ENCODE measurements around the gene GPX5.

The GPX5 gene

DNA sequence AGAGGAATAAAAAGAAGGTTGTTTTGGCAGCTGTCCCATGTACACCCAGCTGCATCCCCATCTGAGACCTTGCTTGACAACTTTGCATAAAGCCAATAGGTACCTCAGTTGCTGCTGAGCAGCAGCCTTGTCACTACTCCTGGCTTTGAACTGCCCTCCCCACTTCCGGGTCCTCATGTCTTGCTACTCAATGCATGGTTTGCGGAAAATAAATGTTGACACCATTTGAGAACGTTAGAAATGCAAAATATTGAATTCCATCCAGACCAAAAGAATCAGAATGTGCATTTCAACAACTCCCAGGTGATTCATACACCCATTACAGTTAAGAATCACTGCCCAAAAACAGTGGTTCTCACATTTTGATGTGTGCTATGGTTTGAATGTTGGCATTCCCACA, 32.9 kb downstream of the GPX5 start:
- Histone ChIP-seq H3K9me3 (ENCODE audit: control insufficient read depth in 2 of 2, low read length in 2 of 2) (no peaks in the 10 kb centered on the region), H3K9ac (ENCODE audit: low read length in 2 of 2) (no peak overlapping the region), H3K36me3 (ENCODE audit: control insufficient read depth in 2 of 2, insufficient read depth in 2 of 2, low read length in 2 of 2) (no peaks in the 10 kb centered on the region), H3K27ac (ENCODE audit: low read length) (no peak overlapping the region), H3K4me1 (ENCODE audit: control insufficient read depth, insufficient read depth, low read length) (no peaks in the 10 kb centered on the region), H3K4me3 (ENCODE audit: low read length in 2 of 2) (no peak overlapping the region), H3K27me3 (ENCODE audit: control insufficient read depth in 1 of 2, insufficient read depth in 2 of 2, low read length in 2 of 2) (peaks cover 0 to 3% of the 10 kb centered on the region in 2 donors)

DNA sequence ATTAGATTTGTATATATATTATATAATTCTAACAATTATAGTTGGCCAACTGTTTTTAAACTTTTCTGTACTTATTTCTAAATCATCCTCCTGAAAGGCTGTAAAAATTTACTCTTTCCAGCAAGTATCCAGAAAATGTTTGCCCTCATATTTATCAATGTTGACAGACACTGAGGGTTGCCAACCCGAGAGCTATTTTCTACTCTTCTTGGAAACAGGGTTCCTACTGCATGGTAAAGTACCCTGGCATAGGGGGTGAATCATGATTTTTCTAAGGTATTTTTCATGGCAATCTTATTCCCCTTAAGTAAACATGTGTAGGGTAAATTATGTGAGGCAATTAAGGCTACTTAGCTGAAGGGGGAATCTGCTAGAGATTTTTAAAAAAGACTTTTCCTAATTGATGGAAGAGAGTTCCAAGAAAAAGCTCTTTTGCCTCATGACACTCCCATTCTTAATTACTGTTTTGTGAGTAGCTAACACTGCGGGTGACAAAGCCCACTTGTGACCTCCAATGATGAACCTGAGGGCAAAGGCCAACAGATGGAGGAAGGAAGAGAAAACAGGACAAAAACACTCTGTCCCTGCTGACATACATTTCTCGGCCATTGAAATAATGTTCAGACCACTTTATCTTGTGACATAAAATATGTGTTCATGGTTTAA, 37.9 kb downstream of the GPX5 start:
- H3K27me3 ChIP-seq (ENCODE audit: control insufficient read depth in 1 of 2, insufficient read depth in 2 of 2, low read length in 2 of 2) = no peaks in the 10 kb centered on the region
- H3K36me3 ChIP-seq (ENCODE audit: control insufficient read depth in 2 of 2, insufficient read depth in 2 of 2, low read length in 2 of 2) = no peaks in the 10 kb centered on the region
- H3K4me1 ChIP-seq (ENCODE audit: control insufficient read depth, insufficient read depth, low read length) = no peaks in the 10 kb centered on the region

DNA sequence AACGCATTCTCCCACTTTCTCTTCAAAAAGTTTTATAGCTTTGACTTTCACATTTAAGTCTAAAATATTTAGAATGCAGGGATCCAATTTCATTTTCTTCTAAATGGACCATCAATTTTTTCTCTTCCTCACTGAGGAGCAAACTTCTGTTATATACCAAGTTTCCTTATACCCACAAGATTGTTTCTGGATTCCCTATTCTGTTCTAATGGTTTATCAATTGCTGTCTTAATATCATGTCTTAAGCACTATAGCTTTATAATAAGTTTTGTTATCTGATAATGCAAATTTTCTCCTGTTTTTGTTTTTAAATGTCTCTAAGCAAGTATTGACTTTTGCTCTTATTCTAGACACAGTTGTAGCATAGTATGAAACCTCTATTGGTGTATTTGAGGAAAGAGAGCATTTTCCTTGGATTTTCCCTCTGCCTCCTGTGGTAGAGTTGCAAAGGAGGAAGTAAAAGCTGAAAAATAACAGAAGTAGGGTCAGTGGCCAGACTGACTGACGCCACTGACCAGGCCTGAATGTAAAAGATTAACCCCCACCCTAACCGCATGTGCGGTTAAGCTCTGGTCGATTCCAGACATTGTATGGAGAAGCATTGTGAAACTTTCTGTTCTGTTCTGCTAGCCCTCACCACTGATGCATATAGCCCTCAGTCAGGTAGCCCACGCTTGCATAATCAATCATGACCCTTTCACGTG, 40.3 kb downstream of the GPX5 start:
- no peak overlapping the region for H3K27ac ChIP-seq (ENCODE audit: low read length)
- no peaks in the 10 kb centered on the region for H3K27me3 ChIP-seq (ENCODE audit: control insufficient read depth in 1 of 2, insufficient read depth in 2 of 2, low read length in 2 of 2)
- H3K9me3 ChIP-seq (ENCODE audit: control insufficient read depth in 2 of 2, low read length in 2 of 2) = no peaks in the 10 kb centered on the region
- no peaks in the 10 kb centered on the region for H3K4me1 ChIP-seq (ENCODE audit: control insufficient read depth, insufficient read depth, low read length)
- H3K36me3 ChIP-seq (ENCODE audit: control insufficient read depth in 2 of 2, insufficient read depth in 2 of 2, low read length in 2 of 2) = no peaks in the 10 kb centered on the region
- H3K4me3 ChIP-seq (ENCODE audit: low read length in 2 of 2) = no peak overlapping the region
- H3K9ac ChIP-seq (ENCODE audit: low read length in 2 of 2) = no peak overlapping the region

More for the DNA sequence above, 37.9 kb downstream of the GPX5 start:
- no peaks in the 10 kb centered on the region for H3K9me3 ChIP-seq (ENCODE audit: control insufficient read depth in 2 of 2, low read length in 2 of 2)
- no peak overlapping the region for H3K4me3 ChIP-seq (ENCODE audit: low read length in 2 of 2)
- no peak overlapping the region for H3K9ac ChIP-seq (ENCODE audit: low read length in 2 of 2)
- H3K27ac ChIP-seq (ENCODE audit: low read length) = no peak overlapping the region

DNA sequence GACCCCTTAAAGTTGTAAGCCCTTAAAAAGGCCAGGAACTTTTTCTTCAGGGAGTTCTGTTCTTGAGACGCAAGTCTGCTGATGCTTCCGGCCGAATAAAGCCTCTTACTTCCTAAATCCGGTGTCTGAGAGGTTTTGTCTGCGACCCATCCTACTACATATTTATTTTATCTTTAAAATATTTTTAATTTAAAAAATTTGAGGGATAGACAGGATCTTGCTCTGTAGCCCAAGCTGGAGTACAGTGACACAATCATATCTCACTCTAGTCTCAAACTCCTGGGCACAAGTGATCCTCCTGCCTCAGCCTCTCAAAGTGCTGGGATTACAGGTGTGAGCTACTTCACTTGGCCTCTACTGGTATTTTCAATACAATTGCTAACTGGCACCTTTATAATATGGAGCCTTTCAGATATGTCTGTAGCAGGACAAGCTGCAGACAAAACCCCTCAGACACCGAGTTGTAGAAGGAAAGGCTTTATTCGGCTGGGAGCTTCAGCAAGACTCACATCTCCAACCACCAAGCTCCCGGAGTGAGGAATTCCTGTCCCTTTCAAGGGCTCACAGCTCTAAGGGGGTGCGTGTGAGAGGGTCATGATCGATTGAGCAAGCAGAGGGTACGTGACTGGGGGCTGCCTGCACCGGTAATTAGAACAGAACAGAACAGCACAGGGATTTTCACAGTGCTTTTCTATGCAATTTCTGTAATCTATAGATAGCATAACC, 41.0 kb downstream of the GPX5 start:
- Histone ChIP-seq H3K9ac (ENCODE audit: low read length in 2 of 2) (no peak overlapping the region), H3K36me3 (ENCODE audit: control insufficient read depth in 2 of 2, insufficient read depth in 2 of 2, low read length in 2 of 2) (no peaks in the 10 kb centered on the region), H3K27ac (ENCODE audit: low read length) (no peak overlapping the region), H3K27me3 (ENCODE audit: control insufficient read depth in 1 of 2, insufficient read depth in 2 of 2, low read length in 2 of 2) (no peaks in the 10 kb centered on the region), H3K4me1 (ENCODE audit: control insufficient read depth, insufficient read depth, low read length) (no peaks in the 10 kb centered on the region), H3K9me3 (ENCODE audit: control insufficient read depth in 2 of 2, low read length in 2 of 2) (no peaks in the 10 kb centered on the region), H3K4me3 (ENCODE audit: low read length in 2 of 2) (no peak overlapping the region)

DNA sequence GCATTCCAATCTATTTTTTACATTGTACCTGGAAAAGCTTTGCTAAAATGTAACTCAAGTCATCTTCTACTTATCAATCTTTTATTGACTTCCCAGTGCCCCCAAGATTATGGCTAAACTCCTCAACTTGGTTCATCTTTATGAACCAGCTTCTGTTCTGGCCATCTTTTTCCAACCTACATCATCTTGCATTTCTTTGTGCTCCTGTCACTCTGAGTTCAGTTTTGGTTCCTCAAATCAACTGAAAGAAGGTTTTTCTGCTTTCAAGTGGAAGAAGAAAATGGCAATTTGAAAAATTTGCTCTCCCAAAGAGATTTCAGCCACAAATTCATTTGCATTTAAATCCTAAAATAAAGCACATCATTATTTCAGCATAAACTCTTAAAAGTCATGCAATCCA, 41.8 kb downstream of the GPX5 start:
- Histone ChIP-seq H3K27ac (ENCODE audit: low read length) (no peak overlapping the region), H3K27me3 (ENCODE audit: control insufficient read depth in 1 of 2, insufficient read depth in 2 of 2, low read length in 2 of 2) (no peaks in the 10 kb centered on the region), H3K9ac (ENCODE audit: low read length in 2 of 2) (no peak overlapping the region), H3K36me3 (ENCODE audit: control insufficient read depth in 2 of 2, insufficient read depth in 2 of 2, low read length in 2 of 2) (no peaks in the 10 kb centered on the region), H3K4me1 (ENCODE audit: control insufficient read depth, insufficient read depth, low read length) (no peaks in the 10 kb centered on the region), H3K9me3 (ENCODE audit: control insufficient read depth in 2 of 2, low read length in 2 of 2) (no peaks in the 10 kb centered on the region), H3K4me3 (ENCODE audit: low read length in 2 of 2) (no peak overlapping the region)

DNA sequence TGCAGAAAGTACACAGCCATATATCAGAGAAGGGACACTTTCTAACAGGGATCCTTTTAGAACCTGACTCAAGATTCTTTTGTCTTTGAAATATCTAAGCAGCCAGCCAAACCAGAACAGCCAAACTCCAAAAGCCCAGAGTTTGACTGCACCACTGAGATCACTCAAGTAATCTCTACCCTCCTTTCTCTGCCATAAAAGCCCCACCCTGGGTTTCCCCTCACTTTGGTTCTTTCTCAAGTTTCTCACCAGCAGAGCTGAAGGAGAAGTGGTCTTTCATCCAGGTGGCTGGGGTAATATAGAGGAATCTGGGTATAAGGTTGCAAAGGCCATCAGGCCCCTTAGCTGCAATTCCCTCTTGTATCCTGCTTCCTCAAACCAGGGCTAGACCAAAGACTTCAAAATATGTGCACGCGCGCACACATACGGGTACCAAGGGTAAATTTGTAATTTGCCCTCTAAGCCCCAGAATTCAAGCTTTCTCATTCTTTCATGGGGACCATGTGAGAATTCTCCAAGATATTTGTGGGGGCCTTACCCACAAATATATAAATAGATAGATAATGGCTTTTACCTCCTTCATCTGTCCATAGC, 42.9 kb downstream of the GPX5 start:
- Histone ChIP-seq H3K27ac (ENCODE audit: low read length) (no peak overlapping the region), H3K4me1 (ENCODE audit: control insufficient read depth, insufficient read depth, low read length) (no peaks in the 10 kb centered on the region), H3K9me3 (ENCODE audit: control insufficient read depth in 2 of 2, low read length in 2 of 2) (no peaks in the 10 kb centered on the region), H3K27me3 (ENCODE audit: control insufficient read depth in 1 of 2, insufficient read depth in 2 of 2, low read length in 2 of 2) (no peaks in the 10 kb centered on the region), H3K36me3 (ENCODE audit: control insufficient read depth in 2 of 2, insufficient read depth in 2 of 2, low read length in 2 of 2) (no peaks in the 10 kb centered on the region), H3K9ac (ENCODE audit: low read length in 2 of 2) (no peak overlapping the region), H3K4me3 (ENCODE audit: low read length in 2 of 2) (no peak overlapping the region)

DNA sequence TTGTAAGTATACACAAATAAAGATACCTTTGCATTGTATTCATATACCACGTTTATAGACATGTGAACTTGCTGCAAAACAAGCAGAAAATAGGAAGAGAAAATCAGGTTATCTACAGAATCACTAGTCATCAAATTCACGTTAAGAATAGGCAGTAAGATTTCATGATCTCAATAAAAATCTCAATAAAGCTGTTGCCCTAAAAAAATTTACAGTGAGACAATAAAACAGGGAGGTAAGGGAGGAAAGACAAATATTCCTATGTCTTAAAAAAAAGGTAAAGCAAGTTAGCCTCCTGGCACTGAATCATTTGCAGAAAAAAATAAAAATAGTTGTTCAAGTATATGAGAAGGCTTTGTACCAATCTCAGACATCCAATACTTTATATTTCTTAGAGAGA, 44.1 kb downstream of the GPX5 start:
- no peak overlapping the region for H3K27ac ChIP-seq (ENCODE audit: low read length)

DNA sequence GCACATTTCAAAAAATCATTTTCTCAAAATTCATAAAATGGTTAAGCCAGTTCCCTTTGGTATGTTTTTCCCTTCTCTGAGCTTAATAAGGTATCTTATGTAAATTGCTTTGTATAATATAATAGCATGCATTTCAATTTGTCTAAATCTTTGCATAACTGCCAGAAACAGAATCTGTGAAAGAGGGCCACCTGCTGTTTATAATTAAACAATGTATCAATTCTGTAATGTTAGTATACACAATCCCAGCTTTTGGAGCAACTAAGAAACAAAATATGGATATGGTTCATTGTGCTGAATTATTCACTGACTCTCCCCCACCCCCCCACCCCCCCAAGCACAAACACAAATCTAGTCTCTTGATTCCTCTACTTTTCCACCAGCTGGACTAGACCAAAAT, 54.8 kb downstream of the GPX5 start:
- H3K4me1 ChIP-seq (ENCODE audit: control insufficient read depth, insufficient read depth, low read length) = no peaks in the 10 kb centered on the region
- no peak overlapping the region for H3K27ac ChIP-seq (ENCODE audit: low read length)
- no peaks in the 10 kb centered on the region for H3K9me3 ChIP-seq (ENCODE audit: control insufficient read depth in 2 of 2, low read length in 2 of 2)
- H3K4me3 ChIP-seq (ENCODE audit: low read length in 2 of 2) = no peak overlapping the region
- H3K36me3 ChIP-seq (ENCODE audit: control insufficient read depth in 2 of 2, insufficient read depth in 2 of 2, low read length in 2 of 2) = no peaks in the 10 kb centered on the region
- H3K9ac ChIP-seq (ENCODE audit: low read length in 2 of 2) = no peak overlapping the region
- peaks cover 0 to 3% of the 10 kb centered on the region in 2 donors for H3K27me3 ChIP-seq (ENCODE audit: control insufficient read depth in 1 of 2, insufficient read depth in 2 of 2, low read length in 2 of 2)

More for the DNA sequence above, 44.1 kb downstream of the GPX5 start:
- no peak overlapping the region for H3K4me3 ChIP-seq (ENCODE audit: low read length in 2 of 2)
- H3K36me3 ChIP-seq (ENCODE audit: control insufficient read depth in 2 of 2, insufficient read depth in 2 of 2, low read length in 2 of 2) = no peaks in the 10 kb centered on the region
- no peaks in the 10 kb centered on the region for H3K4me1 ChIP-seq (ENCODE audit: control insufficient read depth, insufficient read depth, low read length)
- no peaks in the 10 kb centered on the region for H3K27me3 ChIP-seq (ENCODE audit: control insufficient read depth in 1 of 2, insufficient read depth in 2 of 2, low read length in 2 of 2)
- H3K9ac ChIP-seq (ENCODE audit: low read length in 2 of 2) = no peak overlapping the region
- H3K9me3 ChIP-seq (ENCODE audit: control insufficient read depth in 2 of 2, low read length in 2 of 2) = no peaks in the 10 kb centered on the region

DNA sequence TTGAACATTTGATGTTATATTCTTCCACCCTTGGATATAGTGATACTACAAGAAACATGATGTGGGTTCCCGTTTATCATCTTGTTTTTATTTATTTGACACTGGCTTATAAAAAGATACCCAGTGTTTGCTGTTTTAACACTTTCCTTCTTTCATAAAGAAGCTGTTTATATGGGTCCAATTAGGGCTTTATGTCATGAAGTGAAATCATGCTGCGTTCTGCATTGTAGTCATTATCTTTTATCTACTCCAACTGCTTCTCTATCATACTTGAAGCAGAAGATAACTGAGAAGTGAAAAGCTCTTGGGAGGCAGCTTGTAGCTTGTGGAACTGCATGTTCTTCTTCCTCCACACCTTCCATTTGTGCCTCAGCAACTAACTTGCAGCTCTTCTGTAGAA, 57.8 kb downstream of the GPX5 start:
- Histone ChIP-seq H3K9me3 (ENCODE audit: control insufficient read depth in 2 of 2, low read length in 2 of 2) (peaks cover 0 to 3% of the 10 kb centered on the region in 2 donors), H3K4me3 (ENCODE audit: low read length in 2 of 2) (no peak overlapping the region), H3K27ac (ENCODE audit: low read length) (no peak overlapping the region), H3K36me3 (ENCODE audit: control insufficient read depth in 2 of 2, insufficient read depth in 2 of 2, low read length in 2 of 2) (no peaks in the 10 kb centered on the region), H3K27me3 (ENCODE audit: control insufficient read depth in 1 of 2, insufficient read depth in 2 of 2, low read length in 2 of 2) (peaks cover 15 to 19% of the 10 kb centered on the region in 2 donors), H3K9ac (ENCODE audit: low read length in 2 of 2) (no peak overlapping the region), H3K4me1 (ENCODE audit: control insufficient read depth, insufficient read depth, low read length) (peaks cover 7% of the 10 kb centered on the region)

All from stomach smooth muscle (tissue), 2 donors.